Measurements from ENCODE around the gene KCTD1.

DNA sequence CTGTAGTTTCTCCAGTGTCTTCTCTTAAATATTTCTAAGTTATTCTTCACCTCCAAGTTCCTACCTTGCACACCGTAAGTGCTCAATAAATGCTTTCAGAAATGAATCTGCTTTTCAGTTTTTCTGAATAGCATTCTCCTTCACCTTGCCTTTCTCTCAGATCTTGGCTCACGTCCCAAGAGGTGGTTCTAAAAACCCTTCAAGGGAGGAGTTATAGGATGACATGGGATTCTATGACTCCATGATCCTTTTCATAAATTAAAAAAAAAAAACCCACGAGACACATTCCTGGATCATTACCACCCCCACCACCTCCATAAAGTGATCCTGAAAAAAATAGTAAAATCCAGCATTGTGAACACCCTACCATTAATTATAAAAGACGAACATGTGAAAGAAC, 11.7 kb downstream of the KCTD1 start:
- no peak for TF ChIP-seq EGR1 (IDR thresholded peaks at IDR 0.05; ENCODE audit: borderline replicate concordance in 1 of 2, low read depth in 2 of 2, low read length in 2 of 2)
- TF ChIP-seq, protein P1, sequence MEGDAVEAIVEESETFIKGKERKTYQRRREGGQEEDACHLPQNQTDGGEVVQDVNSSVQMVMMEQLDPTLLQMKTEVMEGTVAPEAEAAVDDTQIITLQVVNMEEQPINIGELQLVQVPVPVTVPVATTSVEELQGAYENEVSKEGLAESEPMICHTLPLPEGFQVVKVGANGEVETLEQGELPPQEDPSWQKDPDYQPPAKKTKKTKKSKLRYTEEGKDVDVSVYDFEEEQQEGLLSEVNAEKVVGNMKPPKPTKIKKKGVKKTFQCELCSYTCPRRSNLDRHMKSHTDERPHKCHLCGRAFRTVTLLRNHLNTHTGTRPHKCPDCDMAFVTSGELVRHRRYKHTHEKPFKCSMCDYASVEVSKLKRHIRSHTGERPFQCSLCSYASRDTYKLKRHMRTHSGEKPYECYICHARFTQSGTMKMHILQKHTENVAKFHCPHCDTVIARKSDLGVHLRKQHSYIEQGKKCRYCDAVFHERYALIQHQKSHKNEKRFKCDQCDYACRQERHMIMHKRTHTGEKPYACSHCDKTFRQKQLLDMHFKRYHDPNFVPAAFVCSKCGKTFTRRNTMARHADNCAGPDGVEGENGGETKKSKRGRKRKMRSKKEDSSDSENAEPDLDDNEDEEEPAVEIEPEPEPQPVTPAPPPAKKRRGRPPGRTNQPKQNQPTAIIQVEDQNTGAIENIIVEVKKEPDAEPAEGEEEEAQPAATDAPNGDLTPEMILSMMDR (IDR thresholded peaks at IDR 0.05 in 2 of 3, conservative IDR thresholded peaks at IDR 0.05 in 1 of 3; ENCODE audit: control insufficient read depth in 2 of 3, extremely low read depth in 1 of 3, insufficient read depth in 1 of 3, low read depth in 3 of 3, low read length in 3 of 3) = no peak
- TF ChIP-seq MYC (IDR thresholded peaks at IDR 0.05; ENCODE audit: insufficient read depth, insufficient read length, insufficient replicate concordance, low read length, severe bottlenecking) = no peak
- TF ChIP-seq, protein P2, sequence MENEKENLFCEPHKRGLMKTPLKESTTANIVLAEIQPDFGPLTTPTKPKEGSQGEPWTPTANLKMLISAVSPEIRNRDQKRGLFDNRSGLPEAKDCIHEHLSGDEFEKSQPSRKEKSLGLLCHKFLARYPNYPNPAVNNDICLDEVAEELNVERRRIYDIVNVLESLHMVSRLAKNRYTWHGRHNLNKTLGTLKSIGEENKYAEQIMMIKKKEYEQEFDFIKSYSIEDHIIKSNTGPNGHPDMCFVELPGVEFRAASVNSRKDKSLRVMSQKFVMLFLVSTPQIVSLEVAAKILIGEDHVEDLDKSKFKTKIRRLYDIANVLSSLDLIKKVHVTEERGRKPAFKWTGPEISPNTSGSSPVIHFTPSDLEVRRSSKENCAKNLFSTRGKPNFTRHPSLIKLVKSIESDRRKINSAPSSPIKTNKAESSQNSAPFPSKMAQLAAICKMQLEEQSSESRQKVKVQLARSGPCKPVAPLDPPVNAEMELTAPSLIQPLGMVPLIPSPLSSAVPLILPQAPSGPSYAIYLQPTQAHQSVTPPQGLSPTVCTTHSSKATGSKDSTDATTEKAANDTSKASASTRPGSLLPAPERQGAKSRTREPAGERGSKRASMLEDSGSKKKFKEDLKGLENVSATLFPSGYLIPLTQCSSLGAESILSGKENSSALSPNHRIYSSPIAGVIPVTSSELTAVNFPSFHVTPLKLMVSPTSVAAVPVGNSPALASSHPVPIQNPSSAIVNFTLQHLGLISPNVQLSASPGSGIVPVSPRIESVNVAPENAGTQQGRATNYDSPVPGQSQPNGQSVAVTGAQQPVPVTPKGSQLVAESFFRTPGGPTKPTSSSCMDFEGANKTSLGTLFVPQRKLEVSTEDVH (IDR thresholded peaks at IDR 0.05; ENCODE audit: low read depth, partially characterized antibody) = no peak
- no peak for TF ChIP-seq SMAD5 (IDR thresholded peaks at IDR 0.05; ENCODE audit: low read depth)
- TF ChIP-seq ZNF24 (IDR thresholded peaks at IDR 0.05) = no peak
- TF ChIP-seq NFYB (IDR thresholded peaks at IDR 0.05; ENCODE audit: insufficient read depth, low read depth, low read length) = no peak
